HepG2 (cell line): Measurements from ENCODE around the gene BCAR3. TPM values are rescaled to one million over a fixed set of nuclear protein-coding genes. Genes with fewer than 3 reads are reported as not detected.

Source experiments
- ARID2 ChIP-seq: sonication (generic); formaldehyde crosslinking; IDR thresholded peaks from 2 replicates; pipeline ENCODE4 v1.8.1; 2022; ENCODE audit warnings: mild to moderate bottlenecking, missing genetic modification reagents, borderline replicate concordance
- ERF ChIP-seq: IDR thresholded peaks from 2 replicates; pipeline ENCODE4 v1.6.1; 2018; ENCODE audit warnings: missing biosample characterization, missing genetic modification reagents
- FOXA1 ChIP-seq, 2 experiments: fragments of 450-650 bp in 1 of 2; sonication (generic) in 1 of 2; formaldehyde crosslinking in 1 of 2; IDR thresholded peaks; 2 replicates each; pipeline versions ENCODE4 v1.4.0 to v1.6.1; 2016 to 2020; ENCODE audit warnings: missing genetic modification reagents in 1 of 2
- FOXK2 ChIP-seq: fragments of 450-650 bp; IDR thresholded peaks from 2 replicates; pipeline ENCODE4 v1.6.1; 2016
- GATAD2A ChIP-seq: IDR thresholded peaks from 2 replicates; pipeline ENCODE4 v1.6.1; 2016
- NFAT5 ChIP-seq: sonication (generic); formaldehyde crosslinking; IDR thresholded peaks from 2 replicates; pipeline ENCODE4 v1.4.0; 2020; ENCODE audit warnings: missing genetic modification reagents
- RFX5 ChIP-seq: IDR thresholded peaks from 2 replicates; pipeline ENCODE4 v1.6.1; 2011; ENCODE audit warnings: low read depth, low read length, improper control_type of control experiment
- TAF1 ChIP-seq: sonication (generic); formaldehyde crosslinking; IDR thresholded peaks from 2 replicates; pipeline ENCODE4 v1.4.0; 2020; ENCODE audit warnings: missing genetic modification reagents
- TFAP4 ChIP-seq: sonication (generic); IDR thresholded peaks from 2 replicates; pipeline ENCODE4 v1.6.1; 2016; ENCODE audit warnings: low read depth, borderline replicate concordance
- THYN1 ChIP-seq: sonication (generic); formaldehyde crosslinking; IDR thresholded peaks from 2 replicates; pipeline ENCODE4 v1.8.1; 2023; ENCODE audit warnings: low read depth, mild to moderate bottlenecking, moderate library complexity, missing genetic modification reagents, borderline replicate concordance
- XRCC5 ChIP-seq: fragments of 200-400 bp; formaldehyde crosslinking; optimal IDR thresholded peaks from 2 replicates; pipeline ENCODE3; 2017; ENCODE audit warnings: mild to moderate bottlenecking, low read length
- ZMYM3 ChIP-seq: sonication (generic); formaldehyde crosslinking; IDR thresholded peaks from 2 replicates; pipeline ENCODE4 v1.5.1; 2020; ENCODE audit warnings: mild to moderate bottlenecking, missing genetic modification reagents
- ZMYM4 ChIP-seq: sonication (generic); formaldehyde crosslinking; IDR thresholded peaks from 2 replicates; pipeline ENCODE4 v1.8.1; 2023; ENCODE audit warnings: mild to moderate bottlenecking, missing genetic modification reagents
- ZNF362 ChIP-seq: sonication (generic); formaldehyde crosslinking; IDR thresholded peaks from 2 replicates; pipeline ENCODE4 v1.4.0; 2020; ENCODE audit warnings: missing genetic modification reagents, mild to moderate bottlenecking, borderline replicate concordance
- ZNF577 ChIP-seq: sonication (generic); formaldehyde crosslinking; IDR thresholded peaks from 2 replicates; pipeline ENCODE4 v1.4.0; 2020; ENCODE audit warnings: mild to moderate bottlenecking, low read depth, missing genetic modification reagents, borderline replicate concordance
- ZNF619 ChIP-seq: sonication (generic); formaldehyde crosslinking; IDR thresholded peaks from 2 replicates; pipeline ENCODE4 v1.4.0; 2020; ENCODE audit warnings: mild to moderate bottlenecking, missing genetic modification reagents
- polyA plus RNA-seq, 8 experiments: library from polyadenylated mRNA; depleted of rRNA in 3 of 8; stranded (reverse) in 7 of 8; unstranded in 1 of 8; fragments of >200 nt; fragmentation: Illumina TruSeq in 4 of 8; extraction: Trizol in 4 of 8; gene quantifications; 2 replicates each; pipeline versions ENCODE4 v1.2.1 to v1.2.3, GENCODE V29; 2011 to 2016; ENCODE audit warnings: low read depth in 4 of 8, missing spikeins in 1 of 8, mixed read lengths in 1 of 8; ENCODE audit not compliant: insufficient read depth in 1 of 8
- total RNA-seq, 5 experiments: library from RNA; depleted of rRNA; stranded (reverse); fragments of >200 nt; fragmentation: Illumina TruSeq; extraction: Trizol; gene quantifications; 2 replicates each; pipeline ENCODE4 v1.2.3, GENCODE V29; 2016; ENCODE audit warnings: low read depth in 1 of 5

BCAR3 gene
- total and polyA plus RNA-seq, 2 of the 13 experiments (the other 11 are each of a cell fraction or from before 2014, with no cell fraction given) = 3.6 to 4.8 TPM

- TF ChIP-seq FOXA1 (IDR thresholded peaks at IDR 0.05) (no peak), FOXA1 (CRISPR knock-in tag; IDR thresholded peaks at IDR 0.05) (peak; percentile 23), ARID2 (CRISPR knock-in tag) (0 out of 2 replicates have a peak, but pooled peaks have one; percentile 39), FOXK2 (no peak), THYN1 (CRISPR knock-in tag) (no peak), ERF (CRISPR knock-in tag) (peak; percentile 30; the same call in 1 of the 2 replicates), XRCC5 (no peak), TFAP4 (peak; percentile 33; the same call in 1 of the 2 replicates), ZNF362 (no peak), ZNF577 (CRISPR knock-in tag) (no peak), NFAT5 (no peak), ZMYM3 (CRISPR knock-in tag) (peak; percentile 52; the same call in 1 of the 2 replicates), GATAD2A (CRISPR knock-in tag) (peak; percentile 47), TAF1 (CRISPR knock-in tag) (peak; percentile 49; the same call in 1 of the 2 replicates), RFX5 (no peak), ZMYM4 (peak; percentile 25; the same call in 1 of the 2 replicates), ZNF619 (CRISPR knock-in tag) (0 out of 2 replicates have a peak, but pooled peaks have one; percentile 47)
Measured at GRCh38 chr1:93680420-93681100, 1.1 kb downstream of the BCAR3 start (continued).
